HAP-1 (cell line): Measurements from ENCODE around the gene FNDC3B.

ENCODE experiments used
- DNase-seq, 2 experiments: peaks; one replicate each; pipeline ENCODE4 v3.0.0-alpha.2; 2016 to 2020; ENCODE audit warnings: low spot score in 2 of 2
- H3K27me3 ChIP-seq: fragments of 250-450 bp; sonication (Bioruptor Pico); 2 replicates; pipeline ENCODE4 v1.5.1; 2020; ENCODE audit warnings: low read depth, mild to moderate bottlenecking, moderate library complexity
- H3K36me3 ChIP-seq: fragments of 250-450 bp; sonication (Bioruptor Pico); replicated peaks from 2 replicates; pipeline ENCODE4 v1.5.1; 2020; ENCODE audit warnings: mild to moderate bottlenecking
- H3K4me1 ChIP-seq: fragments of 250-450 bp; sonication (Bioruptor Pico); 2 replicates; pipeline ENCODE4 v1.5.1; 2020; ENCODE audit warnings: mild to moderate bottlenecking
- H3K4me3 ChIP-seq: fragments of 250-450 bp; sonication (Bioruptor Pico); 2 replicates; pipeline ENCODE4 v1.5.1; 2020; ENCODE audit warnings: mild to moderate bottlenecking, moderate library complexity
- H3K9me3 ChIP-seq: fragments of 250-450 bp; sonication (Bioruptor Pico); 2 replicates; pipeline ENCODE4 v1.5.1; 2020; ENCODE audit warnings: mild to moderate bottlenecking, moderate library complexity
- in situ Hi-C: fragments of 300-500 bp; cut with MboI; formaldehyde crosslinking; loops from 3 replicates; pipeline ENCODE4 v1.14.3; 2020; ENCODE audit warnings: low sequenced_read_pairs, inconsistent platforms, mixed read lengths

The FNDC3B gene

GRCh38 chr3:172325461-172325860 lies 286.1 kb downstream of the FNDC3B start:
- H3K4me3 ChIP-seq = no peak overlapping the region
- in situ Hi-C loops = no loop called here
- H3K36me3 ChIP-seq = peaks cover 3% of the 10 kb centered on the region; the same call in 1 of the 2 replicates
- H3K4me1 ChIP-seq = no peaks in the 10 kb centered on the region
- DNase-seq = no peak
- no peaks in the 10 kb centered on the region for H3K27me3 ChIP-seq
- no peaks in the 10 kb centered on the region for H3K9me3 ChIP-seq

GRCh38 chr3:172326993-172327392 lies 287.6 kb downstream of the FNDC3B start:
- Histone ChIP-seq H3K27me3 (no peaks in the 10 kb centered on the region), H3K36me3 (peaks cover 6% of the 10 kb centered on the region; the same call in 1 of the 2 replicates)
- in situ Hi-C loops = no loop called here

GRCh38 chr3:172328282-172328681 lies 288.9 kb downstream of the FNDC3B start:
- Histone ChIP-seq H3K4me3 (no peak overlapping the region), H3K9me3 (no peaks in the 10 kb centered on the region), H3K27me3 (no peaks in the 10 kb centered on the region), H3K4me1 (no peaks in the 10 kb centered on the region), H3K36me3 (peaks cover 6% of the 10 kb centered on the region)
- in situ Hi-C loops = no loop called here
- no peak for DNase-seq

More at GRCh38 chr3:172326993-172327392, 287.6 kb downstream of the FNDC3B start:
- H3K4me1 ChIP-seq = no peaks in the 10 kb centered on the region
- no peak overlapping the region for H3K4me3 ChIP-seq
- no peaks in the 10 kb centered on the region for H3K9me3 ChIP-seq
- no peak for DNase-seq

- no peak overlapping the region for H3K4me3 ChIP-seq
- DNase-seq = no peak
- no peaks in the 10 kb centered on the region for H3K27me3 ChIP-seq
- in situ Hi-C loops = no loop called here
- H3K4me1 ChIP-seq = no peaks in the 10 kb centered on the region
- peaks cover 6% of the 10 kb centered on the region for H3K36me3 ChIP-seq
- no peaks in the 10 kb centered on the region for H3K9me3 ChIP-seq
Observed at GRCh38 chr3:172329070-172329469, 289.7 kb downstream of the FNDC3B start.

GRCh38 chr3:172330413-172330812 lies 291.0 kb downstream of the FNDC3B start:
- Histone ChIP-seq H3K27me3 (no peaks in the 10 kb centered on the region), H3K4me1 (no peaks in the 10 kb centered on the region), H3K36me3 (peaks cover 6% of the 10 kb centered on the region), H3K4me3 (no peak overlapping the region), H3K9me3 (no peaks in the 10 kb centered on the region)
- in situ Hi-C loops = no loop called here
- no peak for DNase-seq

GRCh38 chr3:172332256-172333041 lies 293.1 kb downstream of the FNDC3B start:
- no peaks in the 10 kb centered on the region for H3K27me3 ChIP-seq
- H3K4me1 ChIP-seq = no peaks in the 10 kb centered on the region
- H3K36me3 ChIP-seq = peaks cover 6% of the 10 kb centered on the region
- DNase-seq = peak; percentile 40 to 76
- no peak overlapping the region for H3K4me3 ChIP-seq
- H3K9me3 ChIP-seq = no peaks in the 10 kb centered on the region
- in situ Hi-C loops = no loop called here

- H3K9me3 ChIP-seq = no peaks in the 10 kb centered on the region
- no peaks in the 10 kb centered on the region for H3K4me1 ChIP-seq
- peaks cover 6% of the 10 kb centered on the region for H3K36me3 ChIP-seq
- H3K27me3 ChIP-seq = no peaks in the 10 kb centered on the region
- in situ Hi-C loops = no loop called here
- no peak overlapping the region for H3K4me3 ChIP-seq
- no peak for DNase-seq
Observed at GRCh38 chr3:172333042-172333377, 293.6 kb downstream of the FNDC3B start.

- Histone ChIP-seq H3K27me3 (no peaks in the 10 kb centered on the region), H3K4me1 (no peaks in the 10 kb centered on the region), H3K9me3 (no peaks in the 10 kb centered on the region), H3K4me3 (no peak overlapping the region), H3K36me3 (peaks cover 6% of the 10 kb centered on the region)
- in situ Hi-C loops = no loop called here
- DNase-seq = no peak
Observed at GRCh38 chr3:172333692-172334457, 294.5 kb downstream of the FNDC3B start.

GRCh38 chr3:172334671-172335207 lies 295.4 kb downstream of the FNDC3B start:
- in situ Hi-C loops = no loop called here
- no peak for DNase-seq
- H3K36me3 ChIP-seq = peaks cover 3% of the 10 kb centered on the region
- H3K27me3 ChIP-seq = no peaks in the 10 kb centered on the region
- no peak overlapping the region for H3K4me3 ChIP-seq
- H3K4me1 ChIP-seq = no peaks in the 10 kb centered on the region
- H3K9me3 ChIP-seq = no peaks in the 10 kb centered on the region

GRCh38 chr3:172339892-172340291 lies 300.5 kb downstream of the FNDC3B start:
- no peak overlapping the region for H3K4me3 ChIP-seq
- no peaks in the 10 kb centered on the region for H3K36me3 ChIP-seq
- no peaks in the 10 kb centered on the region for H3K4me1 ChIP-seq
- DNase-seq = no peak
- H3K9me3 ChIP-seq = no peaks in the 10 kb centered on the region
- H3K27me3 ChIP-seq = no peaks in the 10 kb centered on the region
- in situ Hi-C loops = no loop called here

- Histone ChIP-seq H3K9me3 (no peaks in the 10 kb centered on the region), H3K36me3 (no peaks in the 10 kb centered on the region; the same call in 1 of the 2 replicates), H3K27me3 (no peaks in the 10 kb centered on the region), H3K4me1 (no peaks in the 10 kb centered on the region), H3K4me3 (no peak overlapping the region)
- DNase-seq = no peak
- in situ Hi-C loops = no loop called here
Observed at GRCh38 chr3:172340583-172340982, 301.2 kb downstream of the FNDC3B start.

- no peak overlapping the region for H3K4me3 ChIP-seq
- in situ Hi-C loops = no loop called here
- DNase-seq = peak; percentile 21 to 54
- H3K36me3 ChIP-seq = no peaks in the 10 kb centered on the region; the same call in 1 of the 2 replicates
- H3K27me3 ChIP-seq = no peaks in the 10 kb centered on the region
- H3K4me1 ChIP-seq = no peaks in the 10 kb centered on the region
- H3K9me3 ChIP-seq = no peaks in the 10 kb centered on the region
Observed at GRCh38 chr3:172341482-172342059, 302.2 kb downstream of the FNDC3B start.

- Histone ChIP-seq H3K4me1 (no peaks in the 10 kb centered on the region), H3K4me3 (no peak overlapping the region), H3K9me3 (no peaks in the 10 kb centered on the region), H3K27me3 (no peaks in the 10 kb centered on the region), H3K36me3 (peaks cover 3% of the 10 kb centered on the region)
- in situ Hi-C loops = no loop called here
- DNase-seq = no peak
Observed at GRCh38 chr3:172342097-172342659, 302.8 kb downstream of the FNDC3B start.
